Progenitor cell of endocrine pancreas (in vitro differentiated cells): ENCODE measurements around the gene FEZ2. TPM values are rescaled to one million over a fixed set of nuclear protein-coding genes. Genes with fewer than 3 reads are reported as not detected.

Source experiments
- DNase-seq: peaks from one replicate; pipeline ENCODE4 v3.0.0; 2021; ENCODE audit warnings: low spot score; ENCODE audit not compliant: unreplicated experiment
- H3K27ac Mint-ChIP-seq: 2 replicates; pipeline ENCODE4 v1.8.0; 2021; ENCODE audit warnings: mild to moderate bottlenecking, moderate library complexity, mixed read lengths
- H3K27me3 Mint-ChIP-seq: 2 replicates; pipeline ENCODE4 v1.8.0; 2021; ENCODE audit warnings: mixed read lengths
- H3K36me3 Mint-ChIP-seq: 2 replicates; pipeline ENCODE4 v1.8.0; 2022; ENCODE audit warnings: mixed read lengths; ENCODE audit not compliant: insufficient read depth
- H3K4me1 Mint-ChIP-seq: 2 replicates; pipeline ENCODE4 v1.8.0; 2021; ENCODE audit warnings: low read depth, mixed read lengths
- H3K4me3 Mint-ChIP-seq: 2 replicates; pipeline ENCODE4 v1.8.0; 2021; ENCODE audit warnings: low read depth, mild to moderate bottlenecking, moderate library complexity, mixed read lengths
- H3K9me3 Mint-ChIP-seq: 2 replicates; pipeline ENCODE4 v1.8.0; 2021; ENCODE audit warnings: low read depth, mixed read lengths
- total RNA-seq: library from RNA; stranded (reverse); gene quantifications from 2 replicates; pipeline ENCODE4 v1.2.1, GENCODE V29; 2021
- TF ChIP-seq, protein P1 (sequence below): fragments of 200-600 bp; sonication (generic); IDR thresholded peaks from one replicate; pipeline ENCODE4 v1.5.0; 2021; ENCODE audit warnings: antibody characterized with exemption, mild to moderate bottlenecking; ENCODE audit not compliant: unreplicated experiment

The FEZ2 gene
- total RNA-seq, 1 donor from 2014 or later, result 28.7 TPM

DNA sequence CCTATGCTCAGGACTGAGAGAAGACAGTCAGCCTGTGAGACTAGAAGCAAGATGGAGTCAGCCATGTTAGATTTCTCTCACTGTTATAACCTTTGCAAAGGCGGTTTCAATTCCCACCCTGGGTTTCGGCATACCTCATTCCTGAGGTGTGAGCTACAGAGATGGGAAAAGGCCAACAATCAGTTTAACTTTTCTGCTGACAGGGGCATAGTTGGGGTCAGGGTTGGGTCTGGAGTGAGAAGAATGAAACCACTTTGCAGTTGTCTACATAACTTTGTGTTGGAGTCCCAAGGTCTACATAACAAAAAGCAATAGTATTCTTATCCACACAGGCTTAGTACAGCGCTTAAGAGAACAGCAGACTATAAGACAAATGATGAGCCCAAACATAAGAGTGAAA, 28.1 kb upstream of the FEZ2 start:
- TF ChIP-seq, protein P1, sequence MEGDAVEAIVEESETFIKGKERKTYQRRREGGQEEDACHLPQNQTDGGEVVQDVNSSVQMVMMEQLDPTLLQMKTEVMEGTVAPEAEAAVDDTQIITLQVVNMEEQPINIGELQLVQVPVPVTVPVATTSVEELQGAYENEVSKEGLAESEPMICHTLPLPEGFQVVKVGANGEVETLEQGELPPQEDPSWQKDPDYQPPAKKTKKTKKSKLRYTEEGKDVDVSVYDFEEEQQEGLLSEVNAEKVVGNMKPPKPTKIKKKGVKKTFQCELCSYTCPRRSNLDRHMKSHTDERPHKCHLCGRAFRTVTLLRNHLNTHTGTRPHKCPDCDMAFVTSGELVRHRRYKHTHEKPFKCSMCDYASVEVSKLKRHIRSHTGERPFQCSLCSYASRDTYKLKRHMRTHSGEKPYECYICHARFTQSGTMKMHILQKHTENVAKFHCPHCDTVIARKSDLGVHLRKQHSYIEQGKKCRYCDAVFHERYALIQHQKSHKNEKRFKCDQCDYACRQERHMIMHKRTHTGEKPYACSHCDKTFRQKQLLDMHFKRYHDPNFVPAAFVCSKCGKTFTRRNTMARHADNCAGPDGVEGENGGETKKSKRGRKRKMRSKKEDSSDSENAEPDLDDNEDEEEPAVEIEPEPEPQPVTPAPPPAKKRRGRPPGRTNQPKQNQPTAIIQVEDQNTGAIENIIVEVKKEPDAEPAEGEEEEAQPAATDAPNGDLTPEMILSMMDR, result no peak
- no peak overlapping the region for H3K27ac Mint-ChIP-seq
- no peak for DNase-seq

GRCh38 chr2:36625304-36625703, 27.3 kb upstream of the FEZ2 start:
- Mint-ChIP-seq H3K4me1 (peaks cover 2% of the 10 kb centered on the region), H3K27me3 (no peaks in the 10 kb centered on the region), H3K4me3 (no peak overlapping the region), H3K27ac (no peak overlapping the region), H3K9me3 (peaks cover 13% of the 10 kb centered on the region), H3K36me3 (no peaks in the 10 kb centered on the region)
- TF ChIP-seq, protein P1, result no peak
- no peak for DNase-seq

More for the DNA sequence above, 28.1 kb upstream of the FEZ2 start:
- no peaks in the 10 kb centered on the region for H3K36me3 Mint-ChIP-seq
- peaks cover 2% of the 10 kb centered on the region for H3K4me1 Mint-ChIP-seq
- H3K9me3 Mint-ChIP-seq, result peaks cover 16% of the 10 kb centered on the region
- H3K4me3 Mint-ChIP-seq, result no peak overlapping the region
- no peaks in the 10 kb centered on the region for H3K27me3 Mint-ChIP-seq

DNA sequence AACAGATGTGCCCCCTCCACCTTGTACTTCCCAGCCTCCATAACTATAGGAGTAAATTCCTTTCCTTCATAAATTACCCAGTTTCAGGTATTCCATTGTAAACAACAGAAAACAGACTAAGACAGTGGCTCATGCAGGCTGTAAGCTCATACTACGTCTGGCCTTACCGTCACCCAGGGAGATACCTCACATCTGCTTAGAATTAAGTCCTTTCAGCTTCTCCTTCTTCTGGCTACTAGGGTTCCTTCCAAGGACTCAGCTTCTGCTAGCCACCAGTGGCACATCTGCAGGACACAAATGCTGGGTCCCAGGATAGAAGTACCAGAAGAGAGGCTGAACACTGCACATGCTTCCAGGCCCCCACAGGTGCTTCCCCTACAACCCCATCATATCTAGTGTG, 22.4 kb upstream of the FEZ2 start:
- peaks cover 3% of the 10 kb centered on the region for H3K9me3 Mint-ChIP-seq
- no peak overlapping the region for H3K4me3 Mint-ChIP-seq
- H3K36me3 Mint-ChIP-seq, result no peaks in the 10 kb centered on the region
- H3K27me3 Mint-ChIP-seq, result no peaks in the 10 kb centered on the region
- no peak for DNase-seq
- H3K4me1 Mint-ChIP-seq, result peaks cover 10% of the 10 kb centered on the region
- no peak overlapping the region for H3K27ac Mint-ChIP-seq
- TF ChIP-seq, protein P1, result no peak

- TF ChIP-seq, protein P1, result no peak
- H3K36me3 Mint-ChIP-seq, result no peaks in the 10 kb centered on the region
- no peaks in the 10 kb centered on the region for H3K27me3 Mint-ChIP-seq
- H3K4me1 Mint-ChIP-seq, result peaks cover 10% of the 10 kb centered on the region
- H3K9me3 Mint-ChIP-seq, result no peaks in the 10 kb centered on the region
- H3K27ac Mint-ChIP-seq, result no peak overlapping the region
- H3K4me3 Mint-ChIP-seq, result no peak overlapping the region
- DNase-seq, result no peak
Observed at GRCh38 chr2:36618381-36618780, 20.4 kb upstream of the FEZ2 start.

DNA sequence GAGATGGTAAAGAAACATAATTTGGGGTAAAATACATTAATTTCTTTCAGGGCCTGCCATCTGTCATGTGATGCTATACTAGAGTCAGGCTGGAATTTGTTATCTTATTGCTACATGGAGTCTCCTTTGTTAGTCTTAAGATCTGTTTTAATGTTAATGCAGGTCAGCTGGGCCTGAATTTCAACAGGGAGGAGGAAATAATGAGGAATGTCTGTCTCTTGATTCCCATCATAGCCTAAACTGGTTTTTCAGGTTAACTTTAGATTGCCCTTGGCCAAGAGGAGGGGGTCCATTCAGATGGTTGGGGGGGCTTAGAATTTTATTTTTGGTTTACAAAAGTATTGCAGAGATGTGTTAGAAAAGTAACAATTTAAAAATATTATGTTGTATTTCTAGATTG, 19.0 kb upstream of the FEZ2 start:
- Mint-ChIP-seq H3K9me3 (no peaks in the 10 kb centered on the region), H3K4me3 (no peak overlapping the region), H3K4me1 (peaks cover 9% of the 10 kb centered on the region), H3K27me3 (no peaks in the 10 kb centered on the region), H3K27ac (no peak overlapping the region), H3K36me3 (no peaks in the 10 kb centered on the region)
- TF ChIP-seq, protein P1, result no peak
- no peak for DNase-seq
